NCI-H2196 treated with DMSO at 0.1 percent for 48 hours (cell line): ENCODE results near the gene ZNF600.
"Not testable (repeated sequence)": the region's sequence is repeated elsewhere in the genome, so short reads cannot be mapped to it uniquely, and the experiment has no call there.

ENCODE experiments used
- DNase-seq: peaks from one replicate; lab custom pipeline; 2025; ENCODE audit not compliant: unreplicated experiment; lab: John Stamatoyannopoulos, UW

Gene ZNF600

DNA sequence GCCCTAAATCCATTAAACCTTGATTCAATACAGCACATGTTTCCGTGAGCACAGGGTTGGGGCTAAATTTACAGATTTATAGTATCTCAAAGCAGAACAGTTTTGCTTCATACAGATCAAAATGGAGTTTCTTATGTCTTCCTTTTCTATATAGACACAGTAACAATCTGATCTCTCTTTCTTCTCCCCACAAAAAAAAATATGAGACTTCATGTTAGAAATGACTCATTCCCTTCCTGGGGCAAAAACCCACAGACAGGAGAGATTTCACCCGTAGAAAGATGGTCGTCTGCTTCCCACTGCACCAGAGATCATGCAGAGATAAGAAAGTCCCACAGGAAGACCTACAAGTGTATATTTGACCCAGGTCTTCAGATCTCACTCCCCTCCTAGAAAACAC lies 44.1 kb downstream of the ZNF600 start:
- no peak for DNase-seq

DNA sequence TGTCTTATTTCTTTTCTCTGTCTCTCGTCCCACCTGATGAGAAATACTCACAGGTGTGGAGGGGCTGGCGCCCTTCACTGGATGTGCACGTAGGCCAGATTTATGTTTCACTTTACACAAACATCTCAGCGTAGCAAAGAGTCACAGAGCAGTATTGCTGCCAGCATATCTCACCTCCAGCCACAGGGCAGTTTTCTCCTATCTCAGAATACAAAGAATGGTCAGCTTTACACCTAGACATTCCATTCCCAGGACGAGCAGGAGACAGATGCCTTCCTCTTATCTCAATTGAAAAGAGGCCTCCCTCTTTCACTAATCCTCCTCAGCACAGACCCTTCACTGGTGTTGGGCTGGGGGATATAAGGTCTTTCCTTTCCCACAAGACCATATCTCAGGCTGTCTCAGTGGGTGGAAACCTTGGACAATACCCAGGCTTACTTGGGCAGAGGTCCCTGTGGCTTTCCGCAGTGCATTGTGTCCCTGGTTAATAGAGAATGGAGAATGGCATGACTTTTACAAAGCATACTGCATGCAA lies 44.6 kb downstream of the ZNF600 start:
- no peak for DNase-seq

DNA sequence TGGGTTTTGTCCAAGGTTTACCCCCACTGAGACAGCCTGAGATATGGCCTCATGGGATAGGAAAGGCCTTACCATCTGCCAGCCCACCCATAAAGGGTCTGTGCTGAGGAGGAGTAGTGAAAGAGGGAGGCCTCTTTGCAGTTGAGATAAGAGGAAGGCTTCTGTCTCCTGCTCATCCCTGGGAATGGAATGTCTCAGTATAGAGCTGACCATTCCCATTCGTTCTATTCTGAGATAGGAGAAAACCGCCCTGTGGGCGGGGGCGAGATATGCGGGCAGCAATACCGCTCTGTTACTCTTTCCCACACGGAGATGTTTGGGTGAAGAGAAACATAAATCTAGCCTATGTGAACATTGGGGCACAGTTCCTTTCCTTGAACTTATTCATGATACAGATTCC lies 45.2 kb downstream of the ZNF600 start:
- not testable (repeated sequence) for DNase-seq

DNA sequence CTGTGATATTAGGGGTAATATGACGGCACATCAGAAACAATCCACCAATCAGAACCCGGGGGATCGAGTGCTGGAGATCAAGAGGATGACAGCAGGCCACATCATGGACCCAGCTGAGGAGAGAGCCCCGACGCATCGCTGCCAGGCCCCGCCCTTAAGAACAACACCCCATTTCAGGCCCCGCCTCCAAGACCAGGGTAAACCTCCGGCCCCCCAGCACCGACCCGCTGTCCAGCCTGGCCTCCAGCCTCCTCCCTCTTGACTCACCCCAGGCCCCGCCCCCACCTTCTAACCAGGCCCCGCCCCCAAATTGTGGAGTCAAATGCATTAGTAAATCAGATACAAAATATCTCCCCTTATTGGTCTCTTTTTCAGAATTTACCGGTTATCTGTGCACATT lies 47.0 kb downstream of the ZNF600 start:
- DNase-seq = no peak

DNA sequence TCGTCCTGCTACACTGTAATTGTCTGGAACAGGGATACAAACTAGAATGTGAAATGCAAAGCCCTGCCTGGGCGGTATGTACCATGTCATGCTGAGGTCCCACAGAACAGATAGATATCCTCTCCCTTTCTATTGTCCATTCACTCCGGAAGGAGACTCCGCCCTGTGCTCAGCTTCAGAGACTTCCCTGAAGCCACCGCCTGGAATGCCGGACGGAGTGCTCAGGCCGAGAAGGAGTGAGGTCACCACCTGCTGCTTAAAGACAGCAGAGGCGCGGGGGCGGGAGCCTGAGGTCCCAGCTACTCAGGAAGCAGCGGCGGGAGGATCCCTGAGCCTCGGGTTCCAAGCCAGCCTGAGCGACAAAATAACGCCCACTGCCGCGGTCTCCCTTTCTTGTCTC lies 50.9 kb downstream of the ZNF600 start:
- no peak for DNase-seq

DNA sequence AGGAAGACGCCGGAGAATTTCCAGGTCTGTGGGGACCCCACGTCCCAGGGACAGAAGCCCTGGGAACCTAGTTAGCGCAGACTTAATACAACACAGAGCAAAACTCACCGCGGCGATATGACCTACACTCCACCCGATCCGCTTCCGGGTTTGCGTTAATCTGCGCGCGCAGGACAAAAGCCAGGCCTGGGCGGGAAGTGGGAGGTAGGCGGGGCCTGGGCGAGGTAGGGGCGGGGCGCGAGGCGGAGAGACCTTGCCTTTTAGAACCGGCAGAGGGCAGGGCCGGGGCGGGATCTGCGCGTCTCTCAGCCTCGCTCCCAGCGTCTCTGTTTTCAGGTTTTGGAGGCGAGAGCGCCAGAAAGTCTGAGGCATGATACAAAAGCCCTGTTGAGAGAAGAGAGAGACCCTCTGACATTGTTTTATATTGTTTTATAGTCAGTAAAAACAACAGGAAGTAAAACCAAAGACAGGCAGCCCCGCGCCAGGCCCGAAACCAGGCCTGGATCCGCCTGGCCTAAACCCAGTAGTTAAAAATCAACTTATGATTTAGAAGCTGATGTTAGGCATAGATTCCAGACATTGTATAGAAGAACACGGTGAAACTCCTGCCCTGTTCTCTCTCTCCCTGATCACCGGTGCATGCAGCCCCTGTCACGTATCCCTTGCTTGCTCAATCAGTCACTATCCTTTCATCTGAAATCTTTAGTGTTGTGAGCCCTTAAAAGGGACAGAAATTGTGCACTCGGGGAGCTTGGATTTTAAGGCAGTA lies 51.5 kb downstream of the ZNF600 start, which contains the start of gene ZNF611:
Gene ZNF611, minus strand, starts transcription at position 152 of the 769 bp plus-strand sequence. CDS start 19,150 bp downstream, outside the sequence.
- DNase-seq = peak; percentile 88

DNA sequence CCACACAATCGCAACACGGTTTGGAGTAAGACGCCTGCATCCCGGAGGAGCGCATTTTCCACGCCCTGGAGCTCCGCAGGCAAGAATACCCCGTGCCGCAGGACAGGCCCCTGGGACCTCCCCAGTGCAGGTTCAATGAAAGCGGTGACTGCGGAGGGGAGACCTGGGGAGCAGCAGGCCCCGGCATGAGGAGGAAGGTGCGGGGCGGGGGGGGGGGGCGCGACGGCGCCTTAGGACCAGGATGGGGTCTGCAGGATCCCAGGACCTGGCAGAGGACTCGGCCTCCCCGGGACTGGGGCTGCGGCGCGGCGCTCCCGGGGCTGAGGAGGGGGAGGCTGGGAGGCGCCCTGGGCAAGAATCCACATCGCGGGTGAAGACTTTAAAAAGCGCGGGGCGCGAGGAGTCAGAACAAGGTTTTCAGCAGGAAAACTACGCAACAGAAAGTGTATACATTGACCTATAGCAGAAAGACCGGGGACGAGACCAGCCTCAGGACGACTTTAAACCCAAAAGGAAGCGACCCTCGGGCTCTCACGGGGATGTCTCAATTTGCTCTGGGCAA lies 52.2 kb downstream of the ZNF600 start:
- no peak for DNase-seq

DNA sequence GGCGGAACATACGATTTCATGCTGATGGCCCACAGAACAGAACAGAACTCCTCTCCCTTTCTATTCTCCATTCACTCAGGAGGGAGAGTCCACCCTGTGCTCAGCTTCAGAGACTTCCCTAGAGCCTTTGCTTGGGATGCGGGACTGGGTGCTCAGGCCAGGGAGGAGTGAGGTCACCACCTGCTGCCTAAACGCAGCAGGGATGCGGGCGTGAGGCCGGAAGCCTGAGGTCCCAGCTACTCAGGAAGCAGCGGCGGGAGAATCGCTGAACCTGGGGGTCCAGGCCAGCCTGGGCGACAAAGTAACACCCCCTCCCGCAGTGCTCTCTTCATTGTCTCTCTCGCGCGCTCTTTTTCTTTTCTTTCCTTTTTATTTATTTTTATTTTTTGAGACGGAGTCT lies 60.5 kb downstream of the ZNF600 start:
- DNase-seq = not testable (repeated sequence)

DNA sequence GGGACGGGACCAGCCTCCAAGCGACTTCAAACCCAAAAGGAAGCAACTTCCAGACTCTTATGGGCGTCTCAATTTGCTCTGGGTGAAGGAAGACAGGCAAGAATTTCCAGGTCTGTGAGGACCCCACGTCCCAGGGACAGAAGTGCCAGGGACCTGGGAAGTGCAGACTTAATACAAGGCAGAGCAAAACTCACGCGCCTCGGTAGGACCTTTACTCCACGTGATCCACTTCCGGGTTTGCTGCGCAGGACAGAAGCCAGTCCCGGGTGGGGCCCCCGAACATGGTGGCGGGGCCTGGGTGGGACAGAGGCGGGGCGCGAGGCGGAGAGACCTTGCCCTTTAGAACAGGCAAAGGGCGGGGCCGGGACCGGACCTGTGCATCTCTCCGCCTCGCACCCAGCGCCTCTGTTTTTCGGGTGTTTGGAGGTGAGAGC lies 61.0 kb downstream of the ZNF600 start:
- no peak for DNase-seq

DNA sequence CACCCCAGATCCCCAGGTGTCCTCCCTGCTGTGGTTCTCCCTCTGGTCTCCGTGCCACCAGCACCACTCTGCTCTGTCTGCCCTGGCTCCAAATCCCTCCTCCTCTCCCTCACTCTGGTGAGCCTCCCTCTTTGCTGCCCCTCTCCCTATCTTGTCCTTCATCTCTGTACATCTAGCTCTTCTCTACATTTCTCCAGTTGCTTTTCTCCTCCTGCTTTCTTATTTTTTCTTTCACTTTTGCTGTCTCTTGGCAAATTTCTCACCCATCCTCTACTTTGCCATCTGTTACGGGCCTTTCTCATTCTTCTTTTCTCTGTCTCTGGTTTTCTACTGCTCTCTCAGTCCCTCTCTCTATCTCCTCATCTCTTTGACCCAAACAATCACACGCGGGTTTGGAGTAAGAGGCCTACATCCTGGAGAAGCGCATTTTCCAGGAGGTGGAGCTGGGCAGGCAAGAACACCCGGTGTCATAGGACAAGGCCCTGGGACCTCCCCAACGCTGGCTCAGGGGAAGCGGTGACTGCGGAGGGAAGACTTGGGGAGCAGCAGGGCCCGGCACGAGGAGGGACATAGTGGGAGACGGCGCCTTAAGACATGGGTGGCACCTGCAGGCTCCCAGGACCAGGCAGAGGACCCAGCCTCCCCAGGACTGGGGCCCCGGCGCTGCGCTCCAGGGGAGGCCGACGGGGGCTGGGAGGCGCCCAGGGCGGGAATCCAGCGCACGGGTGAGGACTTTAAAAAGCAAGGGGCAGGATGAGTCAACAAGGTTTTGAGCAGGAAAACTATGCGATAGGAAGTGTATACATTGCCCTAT lies 61.7 kb downstream of the ZNF600 start:
- no peak for DNase-seq

DNA sequence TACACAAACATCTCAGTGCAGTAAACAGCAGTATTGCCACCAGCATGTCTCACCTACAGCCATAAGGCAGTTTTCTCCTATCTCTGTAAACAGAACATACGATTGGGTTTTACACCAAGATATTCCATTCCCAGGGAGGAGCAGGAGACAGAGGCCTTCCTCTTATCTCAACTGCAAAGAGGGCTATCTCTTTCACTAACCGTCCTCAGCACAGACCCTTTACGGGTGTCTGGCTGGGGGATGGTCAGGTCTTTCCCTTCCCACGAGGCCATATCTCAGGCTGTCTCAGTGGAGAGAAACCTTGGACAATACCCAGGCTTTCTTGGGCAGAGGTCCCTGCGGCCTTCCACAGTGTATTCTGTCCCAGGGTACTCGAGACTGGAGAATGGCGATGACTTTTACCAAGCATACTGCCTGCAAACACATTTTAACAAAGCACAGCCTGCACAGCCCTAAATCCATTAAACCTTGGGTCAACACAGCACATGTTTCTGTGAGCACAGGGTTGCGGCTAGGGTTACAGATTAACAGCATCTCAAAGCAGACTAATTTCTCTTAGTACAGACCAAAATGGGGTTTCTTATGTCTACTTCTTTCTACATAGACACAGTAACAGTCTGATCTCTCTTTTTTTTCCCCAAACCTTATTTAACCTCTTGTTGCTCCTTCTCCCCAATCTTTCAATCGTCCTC lies 62.5 kb downstream of the ZNF600 start:
- DNase-seq = not testable (repeated sequence)

DNA sequence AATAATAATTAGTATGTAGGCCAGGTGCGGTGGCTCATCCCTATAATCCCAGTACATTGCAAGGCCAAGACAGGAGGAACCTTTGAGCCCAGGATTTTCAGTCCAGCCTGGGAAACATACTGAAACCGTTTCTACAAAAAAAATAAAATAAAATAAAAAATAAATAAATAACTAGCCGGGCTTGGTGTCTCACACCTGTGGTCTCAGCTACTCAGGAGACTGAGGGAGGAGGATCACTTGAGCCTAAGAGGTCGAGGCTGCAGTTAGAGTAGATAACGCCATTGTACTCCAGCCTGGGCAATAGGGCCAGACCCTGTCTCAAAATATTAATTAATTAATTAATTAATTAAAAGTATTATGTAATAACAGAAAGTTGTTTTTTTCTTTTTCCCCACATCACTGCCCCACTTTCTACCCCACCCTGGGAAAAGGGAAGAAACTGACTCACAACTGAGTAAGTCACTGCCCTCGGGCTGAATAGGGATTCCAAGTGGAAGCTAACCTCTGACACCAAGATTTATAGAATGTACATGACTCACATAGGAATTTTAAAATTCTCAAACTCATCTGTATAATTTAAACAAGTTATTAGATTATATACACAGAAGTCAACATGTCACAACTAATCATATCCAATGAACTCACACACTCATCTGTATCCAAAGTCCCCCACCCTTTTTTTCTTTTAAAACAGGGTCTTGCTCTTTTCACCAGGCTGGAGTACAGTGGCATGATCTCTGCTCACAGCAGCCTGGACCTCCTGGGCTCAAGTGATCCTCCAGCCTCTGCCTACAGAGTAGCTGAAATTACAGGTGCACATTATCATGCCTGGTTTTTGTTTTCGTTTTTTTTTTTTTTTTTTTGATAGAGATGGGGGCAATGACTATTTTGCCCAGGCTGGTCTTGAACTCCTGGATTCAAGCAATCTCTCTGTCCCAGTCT lies 64.3 kb downstream of the ZNF600 start:
- no peak for DNase-seq

DNA sequence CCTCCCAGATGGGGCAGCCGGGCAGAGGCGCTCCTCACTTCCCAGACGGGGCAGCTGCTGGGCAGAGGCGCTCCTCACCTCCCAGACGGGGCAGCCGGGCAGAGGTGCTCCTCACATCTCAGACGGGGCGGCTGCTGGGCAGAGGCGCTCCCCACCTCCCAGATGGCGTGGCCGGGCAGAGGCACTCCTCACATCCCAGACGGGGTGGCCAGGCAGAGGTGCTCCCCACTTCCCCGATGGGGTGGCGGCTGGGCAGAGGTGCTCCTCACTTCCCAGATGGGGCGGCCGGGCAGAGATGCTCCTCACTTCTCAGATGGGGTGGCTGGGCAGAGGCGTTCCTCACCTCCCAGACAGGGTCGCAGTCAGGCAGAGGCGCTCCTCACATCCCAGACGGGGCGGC lies 66.0 kb downstream of the ZNF600 start:
- not testable (repeated sequence) for DNase-seq

DNA sequence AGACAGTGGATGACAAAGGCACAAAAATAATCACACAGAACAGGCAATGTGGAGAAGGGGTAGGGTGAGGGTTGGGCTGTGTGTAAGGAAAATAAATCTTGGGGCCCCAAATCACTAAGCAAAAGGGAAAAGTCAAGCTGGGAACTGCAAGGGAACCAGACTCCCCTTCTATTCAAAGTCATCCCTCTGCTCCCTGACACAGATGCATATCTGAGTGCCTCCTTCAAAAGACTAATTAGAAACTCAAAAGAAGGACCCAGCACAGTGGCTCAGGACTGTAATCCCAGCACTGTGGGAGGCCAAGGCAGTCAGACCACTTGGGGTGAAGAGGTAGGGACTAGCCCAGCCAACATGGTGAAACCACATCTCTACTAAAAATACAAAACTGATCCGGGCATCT lies 70.1 kb downstream of the ZNF600 start:
- no peak for DNase-seq

DNA sequence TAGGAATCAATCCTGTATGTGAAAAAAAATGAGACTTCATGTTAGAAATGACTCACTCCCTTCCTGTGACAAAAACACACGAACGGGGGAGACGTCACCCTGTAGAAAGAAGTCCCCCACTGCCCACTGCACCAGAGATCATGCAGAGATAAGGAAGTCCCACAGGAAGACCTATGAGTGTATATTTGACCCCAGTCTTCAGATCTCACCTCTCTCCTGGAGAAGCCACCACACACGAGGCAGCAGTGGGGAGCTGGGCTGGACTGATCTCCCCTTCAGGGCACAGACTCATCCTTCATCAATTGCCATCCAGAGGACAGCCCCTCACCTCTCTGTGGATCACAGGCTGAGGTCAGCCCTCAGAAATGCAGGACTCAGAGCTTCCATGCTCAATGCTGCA lies 70.7 kb downstream of the ZNF600 start:
- DNase-seq = not testable (repeated sequence)

DNA sequence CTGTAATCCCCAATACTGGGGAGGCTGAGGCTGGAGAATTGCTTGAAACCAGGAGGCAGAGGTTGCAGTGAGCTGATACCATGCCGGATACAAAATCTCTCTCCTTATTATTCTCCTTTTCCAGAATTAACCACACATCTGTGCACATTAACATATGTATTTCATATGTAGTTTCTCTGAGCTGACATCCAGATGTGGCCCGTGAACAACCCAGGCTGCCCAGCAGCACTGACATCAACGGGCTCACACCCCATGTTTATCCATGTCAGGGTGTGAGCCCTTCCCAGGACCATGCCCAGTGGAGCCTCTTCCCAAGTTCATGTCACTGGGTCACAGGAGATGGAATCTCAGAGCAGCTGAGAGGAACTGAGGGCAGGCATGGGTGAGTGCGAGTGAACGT lies 71.3 kb downstream of the ZNF600 start:
- not testable (repeated sequence) for DNase-seq
